CD14-positive monocyte (primary cell): ENCODE data around the gene CCNL2. TPM values are rescaled to one million over a fixed set of nuclear protein-coding genes. Genes with fewer than 3 reads are reported as not detected.

Experiments used
- DNase-seq, 3 donors: peaks; one replicate each; pipeline ENCODE4 v3.0.0-alpha.2; 2011 to 2022
- H2AFZ ChIP-seq: 2 replicates; pipeline ENCODE4 v1.6.0; 2012; ENCODE audit warnings: mild to moderate bottlenecking, low read depth, low read length, inconsistent platforms; ENCODE audit not compliant: insufficient read depth, poor library complexity, severe bottlenecking
- H3K27ac ChIP-seq, 2 donors: 1 replicate in 1 of 2; 2 replicates in 1 of 2; pipeline ENCODE4 v1.5.1; 2012 to 2013; ENCODE audit warnings: low read length in 2 of 2, control low read depth in 1 of 2, inconsistent platforms in 1 of 2, low read depth in 1 of 2, mild to moderate bottlenecking in 1 of 2
- H3K27me3 ChIP-seq, 2 donors: one replicate each; pipeline versions ENCODE4 v1.6.0 to v1.6.1; 2011 to 2013; ENCODE audit warnings: low read length in 2 of 2; ENCODE audit not compliant: control insufficient read depth in 2 of 2, insufficient read depth in 2 of 2
- H3K36me3 ChIP-seq, 2 donors: replicated peaks in 1 of 2; 1 replicate in 1 of 2; 2 replicates in 1 of 2; pipeline versions ENCODE4 v1.5.1 to v1.6.1; 2012 to 2013; ENCODE audit warnings: low read length in 2 of 2, control low read depth in 1 of 2, inconsistent platforms in 1 of 2, mild to moderate bottlenecking in 1 of 2; ENCODE audit not compliant: insufficient read depth in 2 of 2, control insufficient read depth in 1 of 2
- H3K4me1 ChIP-seq, 2 donors: 1 replicate in 1 of 2; 2 replicates in 1 of 2; pipeline versions ENCODE4 v1.5.1 to v1.6.1; 2012 to 2013; ENCODE audit warnings: low read length in 2 of 2, control low read depth in 1 of 2, inconsistent platforms in 1 of 2, mild to moderate bottlenecking in 1 of 2, moderate library complexity in 1 of 2; ENCODE audit not compliant: insufficient read depth in 2 of 2, control insufficient read depth in 1 of 2
- H3K4me2 ChIP-seq: replicated peaks from 2 replicates; pipeline ENCODE3; 2012; ENCODE audit warnings: low read length, moderate library complexity, mild to moderate bottlenecking; ENCODE audit not compliant: poor library complexity, severe bottlenecking; ENCODE audit errors: extremely low read depth
- H3K4me3 ChIP-seq, 3 experiments: fragments of 200-600 bp in 1 of 3; sonication (generic) in 1 of 3; replicated peaks in 1 of 3; 1 replicate in 2 of 3; 2 replicates in 1 of 3; pipeline ENCODE4 v1.5.1; 2011 to 2013; ENCODE audit warnings: low read length in 3 of 3, mild to moderate bottlenecking in 3 of 3, control low read depth in 2 of 3, low read depth in 2 of 3, inconsistent platforms in 1 of 3, moderate library complexity in 1 of 3
- H3K79me2 ChIP-seq: 2 replicates; pipeline ENCODE4 v1.6.0; 2012; ENCODE audit warnings: mild to moderate bottlenecking, control low read depth, inconsistent platforms, low read length, moderate library complexity; ENCODE audit not compliant: insufficient read depth
- H3K9ac ChIP-seq: 2 replicates; pipeline ENCODE4 v1.6.0; 2017; ENCODE audit warnings: low read length, mild to moderate bottlenecking; ENCODE audit not compliant: insufficient read depth, poor library complexity, severe bottlenecking
- H3K9me3 ChIP-seq, 2 donors: replicated peaks in 1 of 2; 1 replicate in 1 of 2; 2 replicates in 1 of 2; pipeline versions ENCODE4 v1.5.1 to v1.6.1; 2012 to 2013; ENCODE audit warnings: low read length in 2 of 2, control low read depth in 1 of 2; ENCODE audit not compliant: control insufficient read depth in 1 of 2, insufficient read depth in 1 of 2
- H4K20me1 ChIP-seq: 2 replicates; pipeline ENCODE4 v1.6.0; 2012; ENCODE audit warnings: mild to moderate bottlenecking, low read length, control low read depth, moderate library complexity; ENCODE audit not compliant: insufficient read depth
- H3K27ac Mint-ChIP-seq, 7 donors: one replicate each; pipeline ENCODE4 v1.8.0; 2020; ENCODE audit warnings: mild to moderate bottlenecking in 7 of 7, mixed read lengths in 7 of 7, moderate library complexity in 6 of 7, inconsistent platforms in 2 of 7
- H3K27me3 Mint-ChIP-seq, 3 donors: one replicate each; pipeline ENCODE4 v1.8.0; 2021 to 2022; ENCODE audit warnings: low read depth in 3 of 3, mild to moderate bottlenecking in 3 of 3, mixed read lengths in 3 of 3, moderate library complexity in 3 of 3, inconsistent platforms in 1 of 3
- H3K36me3 Mint-ChIP-seq, 2 donors: one replicate each; pipeline ENCODE4 v1.8.0; 2020; ENCODE audit warnings: mixed read lengths in 2 of 2, inconsistent platforms in 1 of 2, mild to moderate bottlenecking in 1 of 2
- H3K4me1 Mint-ChIP-seq: one replicate; pipeline ENCODE4 v1.8.0; 2020; ENCODE audit warnings: mild to moderate bottlenecking, mixed read lengths
- H3K4me3 Mint-ChIP-seq, 2 donors: one replicate each; pipeline ENCODE4 v1.8.0; 2020; ENCODE audit warnings: mild to moderate bottlenecking in 2 of 2, mixed read lengths in 2 of 2, moderate library complexity in 1 of 2
- H3K9me3 Mint-ChIP-seq, 7 donors: one replicate each; pipeline ENCODE4 v1.8.0; 2020 to 2022; ENCODE audit warnings: mixed read lengths in 7 of 7, mild to moderate bottlenecking in 6 of 7, moderate library complexity in 6 of 7, inconsistent platforms in 2 of 7
- whole genome bisulfite sequencing: methylation state at CpG from one replicate; pipeline ENCODE4 v1.1.5; 2013; ENCODE audit warnings: missing lambda C conversion rate; ENCODE audit not compliant: insufficient coverage; 5-methylcytosine and 5-hydroxymethylcytosine counted together
- intact Hi-C, 2 donors: fragments of 100-400 bp; cut with micrococcal nuclease; formaldehyde crosslinking; loops; one replicate each; pipeline versions ENCODE4 v1.15.0 to v1.15.1; 2023
- polyA plus RNA-seq, 3 donors: library from polyadenylated mRNA; depleted of rRNA in 1 of 3; unstranded in 2 of 3; stranded (reverse) in 1 of 3; fragments of 300-500 nt in 2 of 3; fragments of >200 nt in 1 of 3; fragmentation: Illumina TruSeq in 2 of 3; gene quantifications; 1 replicate in 2 of 3; 2 replicates in 1 of 3; pipeline ENCODE4 v1.2.3, GENCODE V29; 2012 to 2021
- TF ChIP-seq, protein P1 (sequence below): fragments of 200-600 bp; IDR thresholded peaks from one replicate; pipeline ENCODE4 v1.8.0; 2022; ENCODE audit warnings: antibody characterized with exemption, mild to moderate bottlenecking

CCNL2 gene
- polyA plus RNA-seq, 3 donors: 8.6 to 178 (median 10.4) TPM

GRCh38 chr1:1434824-1435105 lies 35.6 kb upstream of the CCNL2 start:
- TF ChIP-seq, protein P1, sequence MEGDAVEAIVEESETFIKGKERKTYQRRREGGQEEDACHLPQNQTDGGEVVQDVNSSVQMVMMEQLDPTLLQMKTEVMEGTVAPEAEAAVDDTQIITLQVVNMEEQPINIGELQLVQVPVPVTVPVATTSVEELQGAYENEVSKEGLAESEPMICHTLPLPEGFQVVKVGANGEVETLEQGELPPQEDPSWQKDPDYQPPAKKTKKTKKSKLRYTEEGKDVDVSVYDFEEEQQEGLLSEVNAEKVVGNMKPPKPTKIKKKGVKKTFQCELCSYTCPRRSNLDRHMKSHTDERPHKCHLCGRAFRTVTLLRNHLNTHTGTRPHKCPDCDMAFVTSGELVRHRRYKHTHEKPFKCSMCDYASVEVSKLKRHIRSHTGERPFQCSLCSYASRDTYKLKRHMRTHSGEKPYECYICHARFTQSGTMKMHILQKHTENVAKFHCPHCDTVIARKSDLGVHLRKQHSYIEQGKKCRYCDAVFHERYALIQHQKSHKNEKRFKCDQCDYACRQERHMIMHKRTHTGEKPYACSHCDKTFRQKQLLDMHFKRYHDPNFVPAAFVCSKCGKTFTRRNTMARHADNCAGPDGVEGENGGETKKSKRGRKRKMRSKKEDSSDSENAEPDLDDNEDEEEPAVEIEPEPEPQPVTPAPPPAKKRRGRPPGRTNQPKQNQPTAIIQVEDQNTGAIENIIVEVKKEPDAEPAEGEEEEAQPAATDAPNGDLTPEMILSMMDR: no peak
- Mint-ChIP-seq H3K27me3 (peaks cover 37 to 89% (median 54%) of the 10 kb centered on the region in 3 donors), H3K36me3 (peaks cover 1 to 2% of the 10 kb centered on the region in 2 donors), H3K4me1 (peaks cover 12% of the 10 kb centered on the region), H3K27ac (no peak overlapping the region), H3K9me3 (peaks cover 0 to 8% (median 0%) of the 10 kb centered on the region in 7 donors), H3K4me3 (peak overlapping the region; percentile 48 to 76)
- no peak overlapping the region for H3K27ac ChIP-seq
- intact Hi-C loops: no loop called here
- no peaks in the 10 kb centered on the region for H4K20me1 ChIP-seq
- H3K4me1 ChIP-seq: peaks cover 8 to 18% of the 10 kb centered on the region in 2 donors
- no peak overlapping the region for H3K4me3 ChIP-seq
- no peaks in the 10 kb centered on the region for H3K79me2 ChIP-seq
- no peak overlapping the region for H2AFZ ChIP-seq
- H3K9ac ChIP-seq: no peak overlapping the region
- no peak for DNase-seq
- H3K4me2 ChIP-seq: no peak overlapping the region
- 77% methylated on average over 2 of the region's 4 CpGs for WGBS
- H3K36me3 ChIP-seq: no peaks in the 10 kb centered on the region
- peaks cover 19 to 60% of the 10 kb centered on the region in 2 donors for H3K27me3 ChIP-seq
- peaks cover 0 to 6% of the 10 kb centered on the region in 2 donors for H3K9me3 ChIP-seq

- Histone ChIP-seq H3K4me2 (no peak overlapping the region), H3K27me3 (peaks cover 19 to 65% of the 10 kb centered on the region in 2 donors), H3K4me3 (no peak overlapping the region), H3K27ac (no peak overlapping the region), H3K36me3 (no peaks in the 10 kb centered on the region), H3K4me1 (peaks cover 8 to 18% of the 10 kb centered on the region in 2 donors), H3K9me3 (peaks cover 0 to 6% of the 10 kb centered on the region in 2 donors), H4K20me1 (no peaks in the 10 kb centered on the region), H2AFZ (no peak overlapping the region), H3K79me2 (no peaks in the 10 kb centered on the region), H3K9ac (no peak overlapping the region)
- Mint-ChIP-seq H3K27me3 (peaks cover 41 to 93% (median 58%) of the 10 kb centered on the region in 3 donors), H3K4me1 (peaks cover 12% of the 10 kb centered on the region), H3K36me3 (peaks cover 1 to 2% of the 10 kb centered on the region in 2 donors), H3K9me3 (peaks cover 0 to 8% (median 0%) of the 10 kb centered on the region in 7 donors), H3K4me3 (peak overlapping the region in 1 of 2 donors; percentile 46), H3K27ac (no peak overlapping the region)
- no peak for DNase-seq
- intact Hi-C loops: no loop called here
- TF ChIP-seq, protein P1: no peak
- WGBS: 1% methylated on average over 18 of the region's 32 CpGs
These were observed 35.1 kb upstream of the CCNL2 start for GRCh38 chr1:1434131-1434823.
